GM08714 (cell line): ENCODE measurements around the gene SLC48A1.

Experiments used
- H3K4me3 ChIP-seq: fragments of 200-500 bp; sonication (Bioruptor generic); 2 replicates; pipeline ENCODE4 v1.5.1; 2014; ENCODE audit warnings: mild to moderate bottlenecking, low read length, inconsistent platforms
- ZNF274 ChIP-seq: IDR thresholded peaks from 2 replicates; pipeline ENCODE4 v1.6.1; 2012; ENCODE audit warnings: mild to moderate bottlenecking, low read depth, low read length

Gene SLC48A1

GRCh38 chr12:47794679-47795078, 21.6 kb downstream of the SLC48A1 start:
- TF ChIP-seq ZNF274, result no peak
- no peak overlapping the region for H3K4me3 ChIP-seq

DNA sequence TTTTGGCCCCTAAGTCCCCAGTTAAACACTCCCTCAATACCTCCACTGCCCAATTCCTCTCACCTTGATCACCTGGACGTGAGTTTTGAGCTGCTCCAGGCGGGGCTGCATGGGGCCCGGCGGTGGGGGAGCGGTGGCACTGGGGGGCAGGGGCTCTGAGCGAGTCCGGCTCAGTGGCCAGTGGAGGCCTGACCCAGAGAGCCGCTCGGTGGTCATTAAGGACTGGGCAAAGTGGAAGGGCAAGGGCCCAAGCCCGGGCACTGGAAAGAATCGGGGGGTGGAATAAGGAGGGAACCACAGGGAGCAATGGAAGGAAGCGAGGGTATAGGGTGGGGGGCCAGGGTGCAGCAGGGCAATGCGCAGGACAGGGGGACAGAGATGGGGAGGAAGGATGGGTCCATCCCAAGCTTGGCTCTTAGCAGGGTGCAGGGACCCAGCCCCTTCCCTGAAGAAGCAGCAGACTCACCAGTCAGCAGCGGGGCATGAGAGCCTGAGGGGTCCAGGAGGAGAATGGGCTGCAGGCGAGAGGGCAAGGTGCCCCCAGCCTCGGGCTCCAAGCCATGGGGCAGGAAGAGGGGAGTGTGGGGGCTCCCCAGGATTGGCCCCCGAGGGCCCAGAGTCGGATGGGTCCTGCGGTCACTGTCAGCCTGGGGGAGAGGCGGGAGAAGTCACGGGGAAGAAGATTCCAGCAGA, 22.2 kb downstream of the SLC48A1 start:
- no peak overlapping the region for H3K4me3 ChIP-seq
- no peak for TF ChIP-seq ZNF274

- H3K4me3 ChIP-seq, result no peak overlapping the region
- TF ChIP-seq ZNF274, result no peak
Observed at GRCh38 chr12:47795814-47796411, 22.9 kb downstream of the SLC48A1 start.

DNA sequence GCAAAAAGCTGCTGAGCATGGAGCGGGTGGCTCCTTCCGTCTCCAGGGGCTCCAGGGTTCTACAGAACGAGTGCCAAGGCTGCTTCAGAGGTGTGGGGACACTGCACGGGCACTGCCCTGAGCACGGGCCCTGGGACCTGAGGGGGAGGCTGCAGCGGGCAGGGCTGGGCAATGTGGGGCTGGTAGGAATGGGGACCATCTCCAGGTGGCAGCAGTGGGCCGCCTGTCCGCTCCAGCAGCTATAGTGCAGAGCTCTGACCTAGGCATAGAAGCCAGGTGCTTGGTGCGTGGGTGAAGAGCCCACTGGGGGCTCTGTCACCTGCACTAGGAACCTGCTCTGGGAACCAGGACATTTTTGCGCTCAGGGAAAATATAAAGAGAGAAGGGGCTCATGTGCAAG, 24.4 kb downstream of the SLC48A1 start:
- TF ChIP-seq ZNF274, result no peak
- no peak overlapping the region for H3K4me3 ChIP-seq

DNA sequence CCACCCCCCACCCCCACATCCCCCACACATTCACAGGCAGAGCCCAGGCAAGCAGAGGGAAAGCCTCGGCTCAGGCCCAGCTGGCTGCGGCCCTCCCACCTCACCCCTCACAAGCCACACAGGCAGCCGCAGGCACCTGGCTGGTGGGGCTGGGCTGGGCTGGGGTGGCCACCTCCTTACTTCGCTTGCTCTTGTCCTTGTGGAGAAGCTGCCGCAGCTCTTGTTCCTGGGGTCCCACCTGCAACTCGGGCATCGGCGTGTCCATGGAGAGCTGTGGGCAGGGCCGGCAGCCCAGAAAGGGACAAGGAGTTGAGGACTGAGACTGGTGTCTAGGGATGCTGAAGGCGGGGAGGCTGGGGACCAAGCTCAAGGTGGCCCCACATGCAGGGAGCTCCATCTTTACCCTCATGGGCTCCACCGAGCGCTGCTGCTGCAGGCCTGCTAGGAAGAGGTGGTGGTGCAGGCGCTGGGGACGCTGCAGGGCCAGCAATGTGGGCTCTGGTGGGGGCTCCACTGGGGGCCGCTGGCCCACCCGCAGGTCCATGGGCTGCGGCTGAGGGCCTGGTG, 25.4 kb downstream of the SLC48A1 start:
- H3K4me3 ChIP-seq, result no peak overlapping the region
- TF ChIP-seq ZNF274, result no peak

DNA sequence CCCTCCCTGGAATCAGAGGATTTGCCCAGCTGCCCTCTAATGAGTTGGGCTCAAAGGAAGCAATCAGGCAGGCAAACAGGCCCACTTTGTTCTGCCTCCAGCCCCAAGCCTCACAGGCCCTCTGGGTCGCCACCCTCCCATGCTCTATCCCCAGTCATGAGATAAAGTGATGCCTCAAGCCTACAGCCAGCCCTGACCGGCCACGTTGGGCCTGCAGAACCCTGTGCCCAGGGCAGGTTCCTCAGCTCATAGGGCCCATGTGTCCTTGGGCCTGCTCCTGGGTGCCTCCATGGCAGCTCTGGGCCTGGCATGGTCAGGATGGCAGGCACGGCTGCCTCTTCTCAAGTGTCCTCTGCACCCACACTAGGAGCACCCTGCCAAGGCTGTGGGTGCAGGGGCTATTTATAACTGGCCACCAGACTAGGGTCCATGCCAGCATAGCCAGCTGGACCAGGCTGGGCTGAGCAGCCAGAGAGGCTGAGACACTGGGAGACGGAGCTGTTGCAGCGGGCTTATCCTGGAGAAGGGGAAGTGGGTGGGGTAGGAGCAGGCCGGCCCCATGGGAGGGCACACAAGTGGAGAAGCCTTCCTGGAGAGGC, 26.4 kb downstream of the SLC48A1 start:
- no peak overlapping the region for H3K4me3 ChIP-seq
- no peak for TF ChIP-seq ZNF274

DNA sequence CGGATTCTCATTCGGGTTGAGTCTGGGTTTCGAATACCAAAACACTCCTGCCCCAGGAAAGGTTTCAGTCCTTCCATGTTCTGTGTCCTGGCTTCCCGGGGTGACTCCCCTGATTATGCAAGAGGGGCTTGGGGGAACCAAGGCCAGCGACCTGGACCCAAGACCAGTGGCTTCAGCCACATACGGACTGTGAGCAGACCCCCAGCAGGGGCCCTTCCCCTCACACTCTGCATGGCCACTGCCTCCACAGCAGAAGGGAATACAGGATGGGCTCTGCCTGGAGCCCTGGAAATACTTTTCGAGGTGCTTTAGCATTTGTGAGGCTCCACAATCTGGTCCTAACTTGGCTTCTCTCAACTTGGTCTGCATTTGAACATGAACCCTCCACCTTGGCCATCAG, 27.5 kb downstream of the SLC48A1 start:
- no peak overlapping the region for H3K4me3 ChIP-seq
- no peak for TF ChIP-seq ZNF274

- no peak for TF ChIP-seq ZNF274
- no peak overlapping the region for H3K4me3 ChIP-seq
Observed at GRCh38 chr12:47801170-47801903, 28.3 kb downstream of the SLC48A1 start.

DNA sequence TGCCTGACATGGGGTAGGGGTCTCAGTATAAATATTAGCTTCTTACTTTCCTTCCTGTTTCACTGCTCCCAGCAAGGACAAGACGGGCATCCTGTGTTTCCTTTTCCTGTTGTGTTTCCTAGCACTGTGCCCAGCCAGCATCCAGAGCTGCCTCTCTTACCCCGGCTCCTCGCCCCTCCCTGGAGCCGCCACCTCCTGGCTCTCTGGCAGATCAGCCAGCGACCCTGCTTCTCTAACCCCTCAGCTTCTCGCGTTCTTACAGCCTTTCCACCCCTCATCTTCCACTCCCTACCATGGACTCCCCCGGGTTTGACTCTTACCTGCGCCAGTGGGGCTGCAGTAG, 28.8 kb downstream of the SLC48A1 start:
- no peak overlapping the region for H3K4me3 ChIP-seq
- TF ChIP-seq ZNF274, result no peak

DNA sequence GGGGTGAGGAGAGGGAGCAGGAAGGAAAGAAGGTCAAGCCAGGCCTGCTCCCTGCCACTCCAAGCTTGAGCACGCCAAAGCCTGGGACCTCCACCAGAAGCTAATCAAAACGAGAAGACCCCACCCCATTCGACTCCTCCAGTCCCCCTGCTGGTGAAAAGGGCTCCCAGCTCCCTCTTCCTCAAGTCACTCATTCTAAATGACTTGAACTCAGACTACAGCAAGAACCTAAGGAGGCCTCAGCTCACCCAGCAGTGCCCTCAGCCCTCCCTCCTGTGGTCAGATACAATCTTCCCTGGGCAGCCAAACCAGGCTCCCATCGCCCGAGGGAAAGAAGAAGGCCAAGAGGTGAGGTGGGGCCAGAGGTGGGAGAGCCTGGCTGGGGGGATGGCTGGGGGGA, 29.3 kb downstream of the SLC48A1 start:
- TF ChIP-seq ZNF274, result no peak
- no peak overlapping the region for H3K4me3 ChIP-seq

- no peak for TF ChIP-seq ZNF274
- H3K4me3 ChIP-seq, result no peak overlapping the region
Observed at GRCh38 chr12:47803191-47803875, 30.3 kb downstream of the SLC48A1 start.

DNA sequence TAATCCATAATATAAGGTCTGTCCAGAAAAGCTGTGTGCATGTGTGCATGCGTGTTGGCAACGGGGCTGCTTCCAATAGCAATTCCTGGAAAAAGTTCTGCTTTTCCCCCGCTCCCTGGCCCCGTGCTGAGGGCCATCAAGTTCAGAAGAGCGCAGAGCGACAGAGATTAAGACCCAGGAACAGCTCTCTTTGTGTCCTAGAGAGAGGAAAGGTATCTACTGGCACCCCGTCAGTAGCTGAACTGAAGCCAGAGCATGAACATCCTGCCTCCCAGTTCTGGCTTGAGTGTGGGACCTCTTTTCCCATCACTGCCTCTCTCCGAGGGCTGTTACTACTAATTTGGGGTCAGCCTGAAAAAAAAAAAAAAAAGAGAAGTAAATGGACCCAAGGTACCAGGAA, 31.1 kb downstream of the SLC48A1 start:
- H3K4me3 ChIP-seq, result no peak overlapping the region
- no peak for TF ChIP-seq ZNF274

GRCh38 chr12:47805417-47805816, 32.4 kb downstream of the SLC48A1 start:
- TF ChIP-seq ZNF274, result no peak
- no peak overlapping the region for H3K4me3 ChIP-seq

GRCh38 chr12:47807338-47807737, 34.3 kb downstream of the SLC48A1 start:
- no peak overlapping the region for H3K4me3 ChIP-seq
- TF ChIP-seq ZNF274, result no peak
